ENCODE results near the gene ARRDC1. TPM values are rescaled to one million over a fixed set of nuclear protein-coding genes. Genes with fewer than 3 reads are reported as not detected.

The ARRDC1 gene
- total and polyA plus RNA-seq, 9 of the 15 experiments (the other 6 are each of a cell fraction or from before 2014, with no cell fraction given): 0.21 to 45.3 (median 18.6) TPM

GRCh38 chr9:137618105-137619067 lies 12.9 kb downstream of the ARRDC1 start, which contains the start of gene EHMT1 (continued):
- TF ChIP-seq ZBTB5 (IDR thresholded peaks at IDR 0.05) (no peak), ZNF347 (CRISPR knock-in tag; IDR thresholded peaks at IDR 0.05; ENCODE audit: low read depth) (no peak), ZNF143 (CRISPR knock-in tag; IDR thresholded peaks at IDR 0.05) (no peak), NCOA2 (IDR thresholded peaks at IDR 0.05; ENCODE audit: partially characterized antibody in 2 of 2) (no peak), MBD1 (CRISPR knock-in tag; IDR thresholded peaks at IDR 0.05) (no peak), KDM1A (IDR thresholded peaks at IDR 0.05) (peak; percentile 6 to 15; a peak in 1 of 4 replicates), FOXO4 (CRISPR knock-in tag; IDR thresholded peaks at IDR 0.05) (no peak), ELF2 (CRISPR knock-in tag; IDR thresholded peaks at IDR 0.05) (peak; percentile 83; the same call in 1 of the 2 replicates), SMAD4 (CRISPR knock-in tag; conservative IDR thresholded peaks at IDR 0.05) (peak; percentile 80), CUX1 (CRISPR knock-in tag; IDR thresholded peaks at IDR 0.05) (no peak), TEAD2 (tag; IDR thresholded peaks at IDR 0.05) (no peak), ZNF316 (IDR thresholded peaks at IDR 0.05) (no peak), SMAD3 (CRISPR knock-in tag; conservative IDR thresholded peaks at IDR 0.05) (0 out of 2 replicates have a peak, but pooled peaks have one; percentile 52), RBM39 (optimal IDR thresholded peaks at IDR 0.05; ENCODE audit: low read depth, low read length) (no peak), RFX7 (CRISPR knock-in tag; IDR thresholded peaks at IDR 0.05) (no peak), ZNF197 (CRISPR knock-in tag; IDR thresholded peaks at IDR 0.05; ENCODE audit: low read depth) (no peak), IRF2 (CRISPR knock-in tag; IDR thresholded peaks at IDR 0.05) (no peak)

All from K562 (cell line).